Nephron progenitor cell (in vitro differentiated cells): Measurements from ENCODE around the gene HAPLN2.

ENCODE experiments used
- DNase-seq: peaks from one replicate; pipeline ENCODE4 v3.0.0; 2021
- H3K27ac Mint-ChIP-seq: 2 replicates; pipeline ENCODE4 v1.8.0; 2021; ENCODE audit warnings: mild to moderate bottlenecking, moderate library complexity, mixed read lengths
- H3K27me3 Mint-ChIP-seq: 2 replicates; pipeline ENCODE4 v1.8.0; 2021; ENCODE audit warnings: mild to moderate bottlenecking, low read depth, mixed read lengths; ENCODE audit not compliant: poor library complexity
- H3K36me3 Mint-ChIP-seq: 2 replicates; pipeline ENCODE4 v1.8.0; 2021; ENCODE audit warnings: low read depth, mixed read lengths
- H3K4me1 Mint-ChIP-seq: 2 replicates; pipeline ENCODE4 v1.8.0; 2021; ENCODE audit warnings: mixed read lengths
- H3K4me3 Mint-ChIP-seq: 2 replicates; pipeline ENCODE4 v1.8.0; 2021; ENCODE audit warnings: mild to moderate bottlenecking, moderate library complexity, mixed read lengths
- H3K9me3 Mint-ChIP-seq: 2 replicates; pipeline ENCODE4 v1.8.0; 2021; ENCODE audit warnings: mild to moderate bottlenecking, moderate library complexity, mixed read lengths
- CTCF ChIP-seq: fragments of 200-600 bp; sonication (generic); IDR thresholded peaks from 2 replicates; pipeline ENCODE4 v1.5.0; 2021; ENCODE audit warnings: antibody characterized with exemption

The HAPLN2 gene

GRCh38 chr1:156670359-156670758, 51.1 kb downstream of the HAPLN2 start:
- DNase-seq = no peak
- H3K9me3 Mint-ChIP-seq = peaks cover 5% of the 10 kb centered on the region
- peak overlapping the region; percentile 51 for H3K27ac Mint-ChIP-seq
- H3K36me3 Mint-ChIP-seq = peaks cover 41% of the 10 kb centered on the region
- peaks cover 95% of the 10 kb centered on the region for H3K4me1 Mint-ChIP-seq
- no peaks in the 10 kb centered on the region for H3K27me3 Mint-ChIP-seq
- no peak overlapping the region for H3K4me3 Mint-ChIP-seq
- TF ChIP-seq CTCF = no peak

- peak overlapping the region; percentile 74 for H3K27ac Mint-ChIP-seq
- H3K4me3 Mint-ChIP-seq = no peak overlapping the region
- peaks cover 5% of the 10 kb centered on the region for H3K9me3 Mint-ChIP-seq
- H3K36me3 Mint-ChIP-seq = peaks cover 41% of the 10 kb centered on the region
- TF ChIP-seq CTCF = no peak
- H3K4me1 Mint-ChIP-seq = peaks cover 95% of the 10 kb centered on the region
- no peaks in the 10 kb centered on the region for H3K27me3 Mint-ChIP-seq
- no peak for DNase-seq
Measured at GRCh38 chr1:156670791-156671190, 51.6 kb downstream of the HAPLN2 start.

- Mint-ChIP-seq H3K4me3 (no peak overlapping the region), H3K27me3 (no peaks in the 10 kb centered on the region), H3K9me3 (peaks cover 5% of the 10 kb centered on the region), H3K4me1 (peaks cover 91% of the 10 kb centered on the region), H3K36me3 (peaks cover 41% of the 10 kb centered on the region), H3K27ac (no peak overlapping the region)
- DNase-seq = no peak
- TF ChIP-seq CTCF = no peak
Measured at GRCh38 chr1:156671804-156672203, 52.6 kb downstream of the HAPLN2 start.

GRCh38 chr1:156673387-156674121, 54.3 kb downstream of the HAPLN2 start:
- Mint-ChIP-seq H3K27me3 (peaks cover 8% of the 10 kb centered on the region), H3K4me1 (peaks cover 89% of the 10 kb centered on the region), H3K9me3 (peaks cover 5% of the 10 kb centered on the region), H3K27ac (peak overlapping the region; percentile 78), H3K36me3 (peaks cover 41% of the 10 kb centered on the region), H3K4me3 (peak overlapping the region; percentile 71)
- DNase-seq = no peak
- no peak for TF ChIP-seq CTCF
